HEK293 (cell line): ENCODE results near the gene BCL7A.

Experiments
- CTCF ChIA-PET: fragments of 350-600 bp; formaldehyde crosslinking; extraction: SDS; loops from one replicate; lab custom pipeline; 2021; ENCODE audit warnings: antibody characterized with exemption; lab: Yijun Ruan, JAX
- POLR2A ChIA-PET: fragments of 300-600 bp; formaldehyde crosslinking; extraction: SDS; loops from one replicate; lab custom pipeline; 2020; ENCODE audit warnings: antibody characterized with exemption, inconsistent platforms; lab: Yijun Ruan, JAX
- H3K27ac ChIP-seq: fragments of 200-500 bp; sonication (Bioruptor generic); 2 replicates; pipeline ENCODE4 v1.5.1; 2014; ENCODE audit warnings: low read depth, low read length, control low read depth, inconsistent platforms; ENCODE audit errors: extremely low read depth
- H3K36me3 ChIP-seq, 2 experiments: fragments of 200-500 bp in 1 of 2; sonication (Bioruptor generic) in 1 of 2; 1 replicate in 1 of 2; 2 replicates in 1 of 2; pipeline ENCODE4 v1.5.1; 2014 to 2017; ENCODE audit warnings: inconsistent platforms in 2 of 2, low read length in 2 of 2; ENCODE audit not compliant: control insufficient read depth in 2 of 2, insufficient read depth in 1 of 2
- H3K4me1 ChIP-seq: fragments of 200-500 bp; sonication (Bioruptor generic); 2 replicates; pipeline ENCODE4 v1.5.1; 2014; ENCODE audit warnings: mild to moderate bottlenecking, low read length, inconsistent platforms; ENCODE audit not compliant: control insufficient read depth, insufficient read depth
- H3K4me3 ChIP-seq: 2 replicates; pipeline ENCODE4 v1.5.1; 2011; ENCODE audit warnings: low read depth, mild to moderate bottlenecking, control low read depth, low read length, moderate library complexity
- H3K9me3 ChIP-seq: fragments of 200-500 bp; sonication (Bioruptor generic); 2 replicates; pipeline ENCODE4 v1.5.1; 2014; ENCODE audit warnings: low read depth, low read length, inconsistent platforms; ENCODE audit not compliant: control insufficient read depth, insufficient read depth
- FEZF1 ChIP-seq: fragments of 450-650 bp; formaldehyde crosslinking; IDR thresholded peaks from 2 replicates; pipeline ENCODE4 v1.5.1; 2016; ENCODE audit warnings: missing biosample characterization, missing genetic modification characterization
- GFI1B ChIP-seq: fragments of 450-650 bp; formaldehyde crosslinking; IDR thresholded peaks from 2 replicates; pipeline ENCODE4 v1.5.1; 2016; ENCODE audit warnings: missing biosample characterization, missing genetic modification characterization
- HOXC10 ChIP-seq: sonication (generic); formaldehyde crosslinking; IDR thresholded peaks from 2 replicates; pipeline ENCODE4 v1.8.1; 2023; ENCODE audit warnings: mild to moderate bottlenecking, missing genetic modification reagents
- KLF8 ChIP-seq: fragments of 450-650 bp; formaldehyde crosslinking; IDR thresholded peaks from 2 replicates; pipeline ENCODE4 v1.5.1; 2016; ENCODE audit warnings: missing biosample characterization, missing genetic modification characterization
- PATZ1 ChIP-seq: fragments of 450-650 bp; formaldehyde crosslinking; IDR thresholded peaks from 2 replicates; pipeline ENCODE4 v1.5.1; 2016; ENCODE audit warnings: missing biosample characterization, missing genetic modification characterization
- PRDM2 ChIP-seq: fragments of 450-650 bp; formaldehyde crosslinking; IDR thresholded peaks from 2 replicates; pipeline ENCODE4 v1.5.1; 2016; ENCODE audit warnings: missing biosample characterization, missing genetic modification characterization, borderline replicate concordance
- RBAK ChIP-seq: fragments of 450-650 bp; formaldehyde crosslinking; IDR thresholded peaks from 2 replicates; pipeline ENCODE4 v1.5.1; 2016; ENCODE audit warnings: missing biosample characterization, missing genetic modification characterization
- REPIN1 ChIP-seq: fragments of 450-650 bp; formaldehyde crosslinking; IDR thresholded peaks from 2 replicates; pipeline ENCODE4 v1.5.1; 2017; ENCODE audit warnings: missing biosample characterization, missing genetic modification characterization, low read depth
- SALL2 ChIP-seq: fragments of 450-650 bp; formaldehyde crosslinking; IDR thresholded peaks from 2 replicates; pipeline ENCODE4 v1.5.0; 2017; ENCODE audit warnings: missing biosample characterization, mild to moderate bottlenecking, missing genetic modification characterization, borderline replicate concordance
- TSHZ1 ChIP-seq: fragments of 450-650 bp; formaldehyde crosslinking; IDR thresholded peaks from 2 replicates; pipeline ENCODE4 v1.5.1; 2016; ENCODE audit warnings: missing biosample characterization, missing genetic modification characterization, borderline replicate concordance
- ZBTB21 ChIP-seq: fragments of 450-650 bp; formaldehyde crosslinking; IDR thresholded peaks from 2 replicates; pipeline ENCODE4 v1.5.1; 2017; ENCODE audit warnings: missing biosample characterization, missing genetic modification characterization
- ZNF140 ChIP-seq: fragments of 450-650 bp; formaldehyde crosslinking; IDR thresholded peaks from 2 replicates; pipeline ENCODE4 v1.5.1; 2016; ENCODE audit warnings: missing biosample characterization, missing genetic modification characterization
- ZNF174 ChIP-seq: fragments of 450-650 bp; formaldehyde crosslinking; IDR thresholded peaks from 2 replicates; pipeline ENCODE4 v1.5.0; 2017; ENCODE audit warnings: missing biosample characterization, mild to moderate bottlenecking, missing genetic modification characterization
- ZNF24 ChIP-seq: fragments of 450-650 bp; formaldehyde crosslinking; IDR thresholded peaks from 2 replicates; pipeline ENCODE4 v1.5.1; 2016; ENCODE audit warnings: missing biosample characterization, missing genetic modification characterization
- ZNF354C ChIP-seq: fragments of 450-650 bp; formaldehyde crosslinking; IDR thresholded peaks from 2 replicates; pipeline ENCODE4 v1.5.1; 2016; ENCODE audit warnings: missing biosample characterization, missing genetic modification characterization, low read depth, borderline replicate concordance
- ZNF394 ChIP-seq: fragments of 450-650 bp; formaldehyde crosslinking; IDR thresholded peaks from 2 replicates; pipeline ENCODE4 v1.5.1; 2016; ENCODE audit warnings: missing biosample characterization, missing genetic modification characterization, mild to moderate bottlenecking, moderate library complexity, borderline replicate concordance
- ZNF416 ChIP-seq: fragments of 450-650 bp; formaldehyde crosslinking; IDR thresholded peaks from 2 replicates; pipeline ENCODE4 v1.5.1; 2016; ENCODE audit warnings: missing biosample characterization, missing genetic modification characterization
- ZNF449 ChIP-seq: fragments of 450-650 bp; formaldehyde crosslinking; IDR thresholded peaks from 2 replicates; pipeline ENCODE4 v1.5.1; 2017; ENCODE audit warnings: missing biosample characterization, mild to moderate bottlenecking, missing genetic modification characterization, moderate library complexity
- ZNF658 ChIP-seq: fragments of 450-650 bp; formaldehyde crosslinking; IDR thresholded peaks from 2 replicates; pipeline ENCODE4; 2016; ENCODE audit warnings: missing biosample characterization, missing genetic modification characterization
- ZNF692 ChIP-seq: fragments of 450-650 bp; formaldehyde crosslinking; IDR thresholded peaks from 2 replicates; pipeline ENCODE4 v1.5.1; 2016; ENCODE audit warnings: missing biosample characterization, missing genetic modification characterization
- ZNF776 ChIP-seq: fragments of 450-650 bp; formaldehyde crosslinking; IDR thresholded peaks from 2 replicates; pipeline ENCODE4 v1.5.0; 2017; ENCODE audit warnings: missing biosample characterization, missing genetic modification characterization, borderline replicate concordance

The BCL7A gene

GRCh38 chr12:122078141-122079032, 56.7 kb downstream of the BCL7A start, which contains the start of gene MLXIP:
MLXIP (plus strand) TSS chr12:122078756; CDS start chr12:122078854, 98 bp downstream.
- CTCF ChIA-PET = interaction anchor here (0.7 to 2.5 kb wide), 4 partner anchors 15 to 145 kb away, joined by 3 to 11 read pairs (median 4); no protein-coding TSS in a partner anchor
- Histone ChIP-seq H3K27ac (peak within 1 kb of the TSS; percentile 85; the same call in 1 of the 2 replicates), H3K4me1 (peaks cover 16% of the 10 kb centered on the region), H3K9me3 (no peaks in the 10 kb centered on the region), H3K36me3 (peaks cover 0 to 3% of the 10 kb centered on the region in 2 experiments; a peak in 2 of 3 replicates), H3K4me3 (peak within 1 kb of the TSS; percentile 74)
- POLR2A ChIA-PET = interaction anchor here (0.6 to 2.3 kb wide), 16 partner anchors 8 to 498 kb away, joined by 3 to 32 read pairs (median 4); partner anchors contain the start of genes B3GNT4, DIABLO and ZCCHC8
- TF ChIP-seq PATZ1 (tag by site-specific recombination) (peak; percentile 65), ZNF174 (tag by site-specific recombination) (no peak), FEZF1 (tag by site-specific recombination) (no peak; the same call in 1 of the 2 replicates), GFI1B (tag by site-specific recombination) (no peak), ZNF354C (tag by site-specific recombination) (no peak), ZNF776 (tag by site-specific recombination) (no peak), RBAK (tag by site-specific recombination) (no peak), SALL2 (tag by site-specific recombination) (no peak), ZNF394 (tag by site-specific recombination) (no peak), ZNF24 (tag by site-specific recombination) (no peak), ZNF449 (peak; percentile 38; the same call in 1 of the 2 replicates), KLF8 (tag by site-specific recombination) (peak; percentile 98; the same call in 1 of the 2 replicates), ZNF416 (tag by site-specific recombination) (no peak), HOXC10 (CRISPR knock-in tag) (no peak), ZNF658 (no peak), TSHZ1 (tag by site-specific recombination) (no peak; the same call in 1 of the 2 replicates), ZNF692 (tag by site-specific recombination) (peak; percentile 96), PRDM2 (no peak), REPIN1 (tag by site-specific recombination) (no peak), ZNF140 (no peak), ZBTB21 (tag by site-specific recombination) (peak; percentile 77; the same call in 1 of the 2 replicates)
